ENCODE results near the gene TTPAL. TPM values are rescaled to one million over a fixed set of nuclear protein-coding genes. Genes with fewer than 3 reads are reported as not detected.

The TTPAL gene
- polyA plus RNA-seq, 1 of the 3 experiments (the other 2 are of a cell fraction) = 5.7 TPM

- WGBS (ENCODE audit: low lambda C conversion rate) = 89% methylated on average over 3 of the region's 3 CpGs
- Histone ChIP-seq H3F3A (replicated peaks; ENCODE audit: insufficient read depth) (peaks cover 28% of the 10 kb centered on the region), H3K4me2 (no peak overlapping the region), H3K27me3 (ENCODE audit: insufficient read depth) (no peaks in the 10 kb centered on the region), H2AFZ (ENCODE audit: low read depth) (no peak overlapping the region), H3K9me2 (no peaks in the 10 kb centered on the region), H3K27ac (ENCODE audit: low read depth in 2 of 2, low read length in 1 of 2) (peak overlapping the region in 1 of 2 experiments; percentile 100; a peak in 1 of 4 replicates), H4K20me1 (ENCODE audit: insufficient read depth) (no peaks in the 10 kb centered on the region), H3K9ac (no peak overlapping the region), H3K4me1 (ENCODE audit: control insufficient read depth in 1 of 2, insufficient read depth in 2 of 2, low read depth in 1 of 2, low read length in 1 of 2) (peaks cover 0 to 23% of the 10 kb centered on the region in 2 experiments; a peak in 2 of 4 replicates), H3K9me3 (no peaks in the 10 kb centered on the region), H3K36me3 (replicated peaks in 1 of 2; ENCODE audit: control insufficient read depth in 1 of 2, insufficient read depth in 2 of 2, low read length in 1 of 2) (peaks cover 59 to 78% of the 10 kb centered on the region in 2 experiments), H3K4me3 (ENCODE audit: low read depth in 2 of 2, low read length in 1 of 2) (no peak overlapping the region), H3K79me2 (ENCODE audit: insufficient read depth) (peaks cover 12% of the 10 kb centered on the region; the same call in 1 of the 2 replicates)
- ChIA-PET POLR2A (no interaction called here), CTCF (interaction anchor here (1.3 to 1.5 kb wide), 2 partner anchors 110 kb away, joined by 3 to 5 read pairs; no protein-coding TSS in a partner anchor)
- no peak for TF ChIP-seq NRF1 (IDR thresholded peaks at IDR 0.05; ENCODE audit: low read depth, low read length)
- TF ChIP-seq POLR2AphosphoS5 (IDR thresholded peaks at IDR 0.05; ENCODE audit: low read depth, low read length) = no peak
- TF ChIP-seq PBX3 (IDR thresholded peaks at IDR 0.05) = no peak
- TF ChIP-seq RCOR1 (IDR thresholded peaks at IDR 0.05; ENCODE audit: low read length) = no peak
- TF ChIP-seq FOXM1 (IDR thresholded peaks at IDR 0.05; ENCODE audit: low read depth) = no peak
- TF ChIP-seq NFIC (IDR thresholded peaks at IDR 0.05; ENCODE audit: borderline replicate concordance) = no peak
- no peak for TF ChIP-seq TAF1 (IDR thresholded peaks at IDR 0.05; ENCODE audit: borderline replicate concordance, low read depth, low read length)
- TF ChIP-seq GABPA (IDR thresholded peaks at IDR 0.05; ENCODE audit: low read depth) = no peak
- no peak for TF ChIP-seq RAD21 (IDR thresholded peaks at IDR 0.05; ENCODE audit: low read length)
- no peak for TF ChIP-seq MEF2A (IDR thresholded peaks at IDR 0.05; ENCODE audit: borderline replicate concordance, low read depth)
- no peak for TF ChIP-seq USF2 (IDR thresholded peaks at IDR 0.05; ENCODE audit: borderline replicate concordance, low read depth, low read length)
- TF ChIP-seq IRF3 (IDR thresholded peaks at IDR 0.05; ENCODE audit: low read depth, low read length) = no peak
- TF ChIP-seq CHD2 (IDR thresholded peaks at IDR 0.05; ENCODE audit: low read length, partially characterized antibody) = no peak
- no peak for TF ChIP-seq EP300 (IDR thresholded peaks at IDR 0.05; ENCODE audit: borderline replicate concordance in 1 of 2, low read depth in 1 of 2, low read length in 1 of 2)
- TF ChIP-seq CTCF (IDR thresholded peaks at IDR 0.05) = no peak
- no peak for DNase-seq
These were observed 24.5 kb downstream of the TTPAL start for GRCh38 chr20:44500221-44500620.
